Measurements from ENCODE around the gene RTTN. TPM values are rescaled to one million over a fixed set of nuclear protein-coding genes. Genes with fewer than 3 reads are reported as not detected.

Gene RTTN
- polyA plus RNA-seq, 1 donor = 8.6 TPM

DNA sequence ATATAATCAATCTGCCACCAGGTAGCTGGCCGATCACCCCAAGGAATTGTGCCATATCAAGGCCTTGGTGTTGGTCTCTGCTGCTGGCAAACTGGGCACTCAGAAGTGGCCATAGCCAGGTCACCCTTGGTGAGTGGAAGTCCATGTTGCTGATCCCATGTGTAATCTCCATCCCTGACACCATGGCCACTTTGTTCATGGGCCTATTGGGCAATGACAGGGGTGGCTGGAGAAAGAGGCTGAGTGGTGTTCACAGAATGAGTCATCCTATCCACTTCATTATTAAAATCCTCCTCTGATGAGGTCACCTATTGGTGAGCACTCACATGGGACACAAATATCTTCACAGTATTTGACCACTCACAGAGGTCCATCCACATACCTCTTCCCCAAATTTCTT is 231.1 kb downstream of the RTTN start:
- no CpG with 5 or more reads among the region's 1 CpG for WGBS (ENCODE audit: insufficient coverage, low lambda C conversion rate)
- no peaks in the 10 kb centered on the region for H3K36me3 ChIP-seq (ENCODE audit: control insufficient read depth, insufficient read depth, low read length)

DNA sequence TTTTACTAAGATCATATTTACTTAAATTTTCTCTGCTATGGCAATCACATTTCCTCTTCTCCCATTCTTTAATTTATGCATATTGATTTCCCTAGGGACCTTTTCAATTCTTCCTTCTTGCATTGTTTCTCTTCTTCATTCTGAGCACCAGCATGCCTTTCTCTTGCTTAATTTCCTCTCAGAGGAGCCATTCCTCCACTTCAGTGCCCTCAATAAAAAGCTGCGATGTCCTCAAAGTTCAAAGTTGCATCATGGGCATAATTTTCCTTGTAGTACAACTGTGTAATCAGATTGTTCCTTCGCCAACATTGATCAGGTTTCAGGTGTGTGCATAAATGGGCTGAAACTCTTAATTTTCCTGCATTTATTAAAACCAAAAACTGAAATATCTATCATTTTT is 236.0 kb downstream of the RTTN start:
- WGBS (ENCODE audit: insufficient coverage, low lambda C conversion rate) = 80% methylated on average over 1 of the region's 2 CpGs
- Histone ChIP-seq H3K27me3 (ENCODE audit: control insufficient read depth, insufficient read depth, low read length) (no peaks in the 10 kb centered on the region), H3K36me3 (ENCODE audit: control insufficient read depth, insufficient read depth, low read length) (no peaks in the 10 kb centered on the region), H3K9me3 (ENCODE audit: control insufficient read depth, low read depth, low read length) (peaks cover 5% of the 10 kb centered on the region), H3K27ac (ENCODE audit: low read length) (no peak overlapping the region), H3K4me3 (ENCODE audit: low read length) (no peak overlapping the region), H3K4me1 (ENCODE audit: control insufficient read depth, insufficient read depth, low read length) (no peaks in the 10 kb centered on the region)
- DNase-seq = no peak

More for the DNA sequence above, 231.1 kb downstream of the RTTN start:
- Histone ChIP-seq H3K4me3 (ENCODE audit: low read length) (no peak overlapping the region), H3K27me3 (ENCODE audit: control insufficient read depth, insufficient read depth, low read length) (no peaks in the 10 kb centered on the region), H3K27ac (ENCODE audit: low read length) (no peak overlapping the region), H3K4me1 (ENCODE audit: control insufficient read depth, insufficient read depth, low read length) (no peaks in the 10 kb centered on the region), H3K9me3 (ENCODE audit: control insufficient read depth, low read depth, low read length) (peaks cover 5% of the 10 kb centered on the region)
- no peak for DNase-seq

DNA sequence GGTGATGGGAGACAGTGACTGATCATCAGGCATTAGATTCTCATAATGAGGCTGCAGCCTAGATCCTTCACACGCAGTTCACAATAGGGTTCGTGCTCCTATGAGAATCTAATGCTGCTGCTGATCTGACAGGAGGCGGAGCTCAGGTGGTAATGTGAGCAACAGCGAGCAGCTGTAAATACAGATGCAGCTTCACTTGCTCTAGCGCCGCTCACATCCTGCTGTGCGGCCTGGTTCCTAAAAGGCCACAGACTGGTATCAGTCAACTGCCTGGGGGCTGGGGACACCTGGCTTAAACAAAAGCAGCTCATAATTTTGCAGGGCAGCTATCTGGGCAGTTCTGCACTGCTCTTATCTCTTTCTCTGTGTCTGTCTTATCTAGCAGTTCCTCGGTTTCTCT is 237.4 kb downstream of the RTTN start:
- no peaks in the 10 kb centered on the region for H3K27me3 ChIP-seq (ENCODE audit: control insufficient read depth, insufficient read depth, low read length)
- no CpG with 5 or more reads among the region's 8 CpGs for WGBS (ENCODE audit: insufficient coverage, low lambda C conversion rate)
- no peak overlapping the region for H3K4me3 ChIP-seq (ENCODE audit: low read length)
- DNase-seq = no peak
- H3K9me3 ChIP-seq (ENCODE audit: control insufficient read depth, low read depth, low read length) = peaks cover 5% of the 10 kb centered on the region
- no peaks in the 10 kb centered on the region for H3K4me1 ChIP-seq (ENCODE audit: control insufficient read depth, insufficient read depth, low read length)
- no peaks in the 10 kb centered on the region for H3K36me3 ChIP-seq (ENCODE audit: control insufficient read depth, insufficient read depth, low read length)
- H3K27ac ChIP-seq (ENCODE audit: low read length) = no peak overlapping the region

DNA sequence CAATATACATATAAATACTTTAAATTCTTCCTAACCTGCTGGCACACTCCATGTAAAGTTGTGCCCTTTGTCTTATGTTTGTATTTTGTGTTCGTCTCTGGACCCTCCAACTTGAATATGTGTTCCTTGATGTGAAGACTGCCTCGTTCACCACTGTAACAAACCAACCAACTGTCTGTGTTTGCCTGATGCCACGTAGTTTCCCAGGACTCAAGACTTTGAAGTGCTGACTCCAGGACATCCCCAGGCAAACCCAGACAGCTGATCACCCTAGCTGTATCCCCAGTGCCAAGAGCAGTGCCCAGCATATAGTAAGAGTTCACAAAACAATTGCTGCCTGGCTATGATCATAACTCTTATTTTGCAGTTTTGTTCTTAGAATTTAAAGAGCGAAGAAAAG is 242.3 kb downstream of the RTTN start:
- no peaks in the 10 kb centered on the region for H3K27me3 ChIP-seq (ENCODE audit: control insufficient read depth, insufficient read depth, low read length)
- no peak overlapping the region for H3K27ac ChIP-seq (ENCODE audit: low read length)
- H3K36me3 ChIP-seq (ENCODE audit: control insufficient read depth, insufficient read depth, low read length) = no peaks in the 10 kb centered on the region
- H3K9me3 ChIP-seq (ENCODE audit: control insufficient read depth, low read depth, low read length) = no peaks in the 10 kb centered on the region
- no peak for DNase-seq
- H3K4me1 ChIP-seq (ENCODE audit: control insufficient read depth, insufficient read depth, low read length) = no peaks in the 10 kb centered on the region
- H3K4me3 ChIP-seq (ENCODE audit: low read length) = no peak overlapping the region
- WGBS (ENCODE audit: insufficient coverage, low lambda C conversion rate) = 100% methylated on average over 1 of the region's 4 CpGs

DNA sequence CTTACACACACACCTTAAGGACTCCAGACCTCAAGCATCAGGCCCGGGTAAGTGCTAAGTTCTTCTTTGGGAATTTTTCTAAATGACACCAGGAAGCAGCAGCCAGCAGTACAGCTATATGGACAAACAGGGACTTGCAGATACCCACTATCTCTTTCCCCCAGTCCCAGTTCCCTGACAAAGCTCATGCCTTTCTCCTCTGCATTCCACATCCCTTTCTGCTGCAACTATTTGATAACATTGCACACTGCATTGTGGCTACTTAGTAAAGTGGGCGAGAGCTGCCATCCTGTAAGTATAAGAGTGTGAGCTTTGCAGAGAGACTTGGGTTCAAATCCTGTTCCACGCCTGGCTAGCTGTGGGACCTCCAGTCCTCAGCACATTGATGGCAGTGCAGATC is 243.8 kb downstream of the RTTN start:
- H3K9me3 ChIP-seq (ENCODE audit: control insufficient read depth, low read depth, low read length) = no peaks in the 10 kb centered on the region
- no peak overlapping the region for H3K4me3 ChIP-seq (ENCODE audit: low read length)
- H3K27me3 ChIP-seq (ENCODE audit: control insufficient read depth, insufficient read depth, low read length) = no peaks in the 10 kb centered on the region
- no peaks in the 10 kb centered on the region for H3K4me1 ChIP-seq (ENCODE audit: control insufficient read depth, insufficient read depth, low read length)
- no CpG with 5 or more reads among the region's 3 CpGs for WGBS (ENCODE audit: insufficient coverage, low lambda C conversion rate)
- no peaks in the 10 kb centered on the region for H3K36me3 ChIP-seq (ENCODE audit: control insufficient read depth, insufficient read depth, low read length)
- H3K27ac ChIP-seq (ENCODE audit: low read length) = no peak overlapping the region
- no peak for DNase-seq

DNA sequence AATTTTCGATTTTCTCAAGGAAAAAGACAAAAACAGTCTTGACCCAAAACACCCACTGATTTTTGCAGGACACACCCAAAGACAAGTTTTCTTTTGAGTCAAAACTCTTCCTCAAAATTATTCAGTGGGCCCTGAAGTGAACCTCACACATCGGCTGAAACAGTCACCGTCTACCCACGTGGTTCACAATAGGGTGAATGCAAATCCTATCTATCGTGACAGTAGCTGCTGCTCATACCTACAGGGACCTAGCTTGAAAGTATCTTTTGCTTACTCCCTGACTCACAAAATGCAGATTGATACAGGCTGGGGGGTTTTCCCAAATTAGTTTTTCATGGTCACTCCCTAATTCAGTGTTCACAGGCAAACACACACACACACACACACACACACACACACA is 247.1 kb downstream of the RTTN start:
- no peaks in the 10 kb centered on the region for H3K27me3 ChIP-seq (ENCODE audit: control insufficient read depth, insufficient read depth, low read length)
- no peak for DNase-seq
- no peaks in the 10 kb centered on the region for H3K36me3 ChIP-seq (ENCODE audit: control insufficient read depth, insufficient read depth, low read length)
- 100% methylated on average over 1 of the region's 5 CpGs for WGBS (ENCODE audit: insufficient coverage, low lambda C conversion rate)
- H3K4me1 ChIP-seq (ENCODE audit: control insufficient read depth, insufficient read depth, low read length) = no peaks in the 10 kb centered on the region
- no peak overlapping the region for H3K27ac ChIP-seq (ENCODE audit: low read length)
- no peak overlapping the region for H3K4me3 ChIP-seq (ENCODE audit: low read length)
- no peaks in the 10 kb centered on the region for H3K9me3 ChIP-seq (ENCODE audit: control insufficient read depth, low read depth, low read length)

DNA sequence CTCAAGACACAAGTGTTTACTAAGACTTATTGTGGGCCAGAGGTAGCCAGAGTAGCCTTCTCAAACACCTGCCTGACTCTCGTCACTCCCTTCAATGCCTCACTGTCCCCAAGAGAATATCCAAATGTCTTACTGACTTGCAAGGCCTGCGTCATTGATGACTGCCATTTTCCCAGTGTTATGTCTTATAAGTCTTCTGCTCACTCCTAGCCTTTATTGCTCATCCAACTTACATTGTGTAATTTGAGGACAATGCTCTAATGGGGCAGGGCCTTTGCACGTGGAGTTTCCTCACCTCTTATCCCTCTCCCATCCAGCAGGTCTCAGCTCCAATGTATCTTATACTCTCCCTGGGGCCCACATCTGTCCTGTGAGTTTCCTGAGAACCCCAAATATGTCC is 247.7 kb downstream of the RTTN start:
- Histone ChIP-seq H3K4me1 (ENCODE audit: control insufficient read depth, insufficient read depth, low read length) (no peaks in the 10 kb centered on the region), H3K36me3 (ENCODE audit: control insufficient read depth, insufficient read depth, low read length) (no peaks in the 10 kb centered on the region), H3K27ac (ENCODE audit: low read length) (no peak overlapping the region), H3K4me3 (ENCODE audit: low read length) (no peak overlapping the region), H3K9me3 (ENCODE audit: control insufficient read depth, low read depth, low read length) (no peaks in the 10 kb centered on the region), H3K27me3 (ENCODE audit: control insufficient read depth, insufficient read depth, low read length) (no peaks in the 10 kb centered on the region)
- no CpG with 5 or more reads among the region's 3 CpGs for WGBS (ENCODE audit: insufficient coverage, low lambda C conversion rate)
- no peak for DNase-seq

DNA sequence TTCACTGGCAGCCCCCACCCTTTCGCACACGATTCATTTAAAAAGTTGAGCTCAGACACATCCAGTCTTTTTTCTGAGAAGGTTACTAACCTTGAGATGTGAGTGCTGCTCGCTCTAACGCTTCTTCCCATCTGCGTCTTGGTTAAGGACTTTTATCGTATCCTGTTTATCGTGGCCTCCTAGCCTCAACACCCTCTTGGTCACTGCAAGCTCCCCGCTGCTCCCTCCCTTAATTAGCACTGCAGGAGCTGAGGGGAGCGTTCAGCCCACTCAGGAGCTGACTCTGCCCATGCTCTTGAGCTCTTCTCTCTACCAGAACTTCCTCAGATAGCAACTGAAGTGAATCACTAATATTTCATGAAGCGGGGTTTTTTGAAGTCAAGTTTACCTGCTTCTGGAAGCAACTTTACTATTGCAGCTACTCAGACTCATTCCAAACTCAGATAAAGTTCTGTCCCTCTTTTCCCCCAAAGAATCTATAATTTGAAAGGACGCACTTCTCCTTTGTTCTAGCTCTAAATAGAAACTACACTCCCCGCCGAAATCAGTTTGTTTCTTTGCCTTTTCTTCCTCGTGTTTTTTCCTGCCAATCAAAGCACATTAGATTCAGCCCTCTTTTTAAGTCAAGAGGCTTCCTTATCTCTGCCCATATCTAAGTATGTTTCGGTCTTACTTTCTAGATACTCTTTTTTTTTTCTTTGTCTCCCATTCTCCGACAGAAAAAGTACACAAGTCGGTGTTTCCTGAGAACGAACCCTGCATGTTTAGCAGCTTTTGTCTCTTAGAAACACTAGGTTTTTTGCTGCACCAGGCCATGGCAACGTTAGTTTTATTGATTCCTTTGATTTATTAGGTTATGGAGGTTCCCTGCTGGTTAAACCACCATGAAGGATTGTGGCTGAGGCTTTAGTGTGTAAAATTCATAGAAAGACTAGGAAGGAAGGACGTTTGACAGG is 248.5 kb downstream of the RTTN start:
- Histone ChIP-seq H3K36me3 (ENCODE audit: control insufficient read depth, insufficient read depth, low read length) (no peaks in the 10 kb centered on the region), H3K4me3 (ENCODE audit: low read length) (no peak overlapping the region), H3K4me1 (ENCODE audit: control insufficient read depth, insufficient read depth, low read length) (no peaks in the 10 kb centered on the region), H3K27ac (ENCODE audit: low read length) (no peak overlapping the region), H3K27me3 (ENCODE audit: control insufficient read depth, insufficient read depth, low read length) (no peaks in the 10 kb centered on the region), H3K9me3 (ENCODE audit: control insufficient read depth, low read depth, low read length) (no peaks in the 10 kb centered on the region)
- no peak for DNase-seq
- 63% methylated on average over 5 of the region's 20 CpGs for WGBS (ENCODE audit: insufficient coverage, low lambda C conversion rate)

DNA sequence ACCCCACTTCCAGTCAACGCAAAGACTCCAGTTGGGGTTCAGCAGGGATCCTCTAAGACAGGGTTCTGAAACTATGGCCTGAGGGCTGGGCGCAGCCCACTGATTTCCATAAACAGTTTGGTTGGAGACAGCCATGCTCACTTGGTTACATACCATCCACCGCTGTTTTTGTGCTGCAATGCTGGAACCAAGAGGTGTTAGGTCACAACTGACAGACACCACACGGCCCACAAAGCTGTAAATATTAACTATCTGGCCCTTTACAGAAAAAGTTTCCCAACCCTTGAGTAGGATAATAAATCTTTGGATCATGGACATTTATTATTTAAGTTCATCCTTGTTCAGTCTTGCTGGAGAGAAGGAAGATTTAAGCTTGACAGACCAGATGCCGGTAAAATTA is 249.4 kb downstream of the RTTN start:
- WGBS (ENCODE audit: insufficient coverage, low lambda C conversion rate) = no CpG with 5 or more reads among the region's 5 CpGs
- no peaks in the 10 kb centered on the region for H3K36me3 ChIP-seq (ENCODE audit: control insufficient read depth, insufficient read depth, low read length)
- H3K27ac ChIP-seq (ENCODE audit: low read length) = no peak overlapping the region
- H3K27me3 ChIP-seq (ENCODE audit: control insufficient read depth, insufficient read depth, low read length) = no peaks in the 10 kb centered on the region
- no peak for DNase-seq
- no peaks in the 10 kb centered on the region for H3K9me3 ChIP-seq (ENCODE audit: control insufficient read depth, low read depth, low read length)
- H3K4me1 ChIP-seq (ENCODE audit: control insufficient read depth, insufficient read depth, low read length) = no peaks in the 10 kb centered on the region
- no peak overlapping the region for H3K4me3 ChIP-seq (ENCODE audit: low read length)

DNA sequence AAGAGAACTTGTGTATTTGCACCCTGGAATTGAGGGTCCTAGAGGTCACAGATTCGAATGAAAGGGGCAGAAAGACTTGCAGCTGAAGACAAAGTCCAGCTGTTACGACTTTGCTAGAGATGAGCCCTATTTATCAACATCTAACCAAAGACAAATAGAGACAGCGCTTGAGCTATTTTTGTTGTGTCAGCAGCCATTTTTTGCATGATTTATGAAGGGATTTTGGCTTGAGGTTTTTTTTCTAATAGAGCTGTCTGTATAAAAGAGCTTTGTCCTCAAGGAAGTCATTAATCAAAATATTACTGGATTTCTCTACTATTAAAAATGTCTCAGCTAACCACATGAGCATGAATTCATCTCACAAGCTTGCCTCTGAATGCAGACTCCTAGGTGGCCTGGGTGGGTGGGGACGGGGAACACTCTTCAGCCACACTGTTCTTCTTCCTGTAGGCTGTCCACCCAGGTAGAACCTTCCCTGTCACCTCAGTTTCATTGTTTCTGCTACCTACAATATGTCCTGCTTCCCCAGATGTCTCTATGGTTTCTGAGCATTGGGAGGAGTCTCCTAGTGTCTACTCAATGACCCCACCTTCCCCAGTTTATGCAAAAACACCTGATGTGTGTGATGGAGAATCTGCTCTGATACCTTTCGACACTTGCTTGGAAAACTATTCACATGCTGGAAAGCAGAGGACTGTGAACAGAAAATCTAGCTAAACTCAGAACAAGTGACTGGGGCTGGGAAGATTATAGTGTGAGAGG is 250.6 kb downstream of the RTTN start:
- no peak overlapping the region for H3K27ac ChIP-seq (ENCODE audit: low read length)
- no peak for DNase-seq
- no CpG with 5 or more reads among the region's 5 CpGs for WGBS (ENCODE audit: insufficient coverage, low lambda C conversion rate)
- H3K36me3 ChIP-seq (ENCODE audit: control insufficient read depth, insufficient read depth, low read length) = no peaks in the 10 kb centered on the region
- no peaks in the 10 kb centered on the region for H3K27me3 ChIP-seq (ENCODE audit: control insufficient read depth, insufficient read depth, low read length)
- H3K9me3 ChIP-seq (ENCODE audit: control insufficient read depth, low read depth, low read length) = no peaks in the 10 kb centered on the region
- no peak overlapping the region for H3K4me3 ChIP-seq (ENCODE audit: low read length)
- no peaks in the 10 kb centered on the region for H3K4me1 ChIP-seq (ENCODE audit: control insufficient read depth, insufficient read depth, low read length)

Data from large intestine (tissue), 3 donors.